NCI-H345 treated with DMSO at 0.1 percent for 48 hours (cell line): ENCODE results near the gene GINS1.
A peak's percentile ranks its signal among the peaks of the same experiment; 100 is the strongest.

Source experiments
- DNase-seq: peaks from one replicate; lab custom pipeline; 2025; ENCODE audit not compliant: unreplicated experiment; lab: John Stamatoyannopoulos, UW

GINS1 gene

DNA sequence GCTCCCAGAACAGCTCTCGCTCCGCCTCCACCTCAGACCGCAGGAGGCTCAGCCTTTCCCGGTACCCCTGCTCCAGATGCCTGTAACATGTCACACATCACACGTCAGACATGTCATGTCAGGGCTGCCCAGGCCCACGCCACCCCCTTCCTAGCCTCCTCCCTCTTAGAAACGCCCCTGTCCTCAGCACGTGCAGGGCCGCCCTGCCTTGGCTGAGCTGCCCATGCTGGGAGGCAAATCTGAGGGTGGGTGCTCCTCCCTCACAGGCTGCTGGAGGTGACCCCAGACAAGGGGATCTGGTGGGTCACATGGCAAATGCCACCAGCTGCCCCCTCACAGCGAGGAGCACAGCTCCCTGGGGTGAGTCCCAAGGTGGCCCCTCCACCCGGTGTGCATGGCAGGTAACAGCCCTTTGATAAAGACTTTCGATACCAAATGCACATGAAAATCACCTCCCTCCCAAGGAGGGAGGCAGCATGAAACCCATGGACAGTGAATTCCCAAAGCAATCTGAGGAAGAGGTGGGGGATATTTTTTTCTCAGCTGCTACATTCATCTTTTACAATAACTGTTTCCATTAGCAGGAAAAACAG lies 84.1 kb downstream of the GINS1 start:
- DNase-seq, result no peak

DNA sequence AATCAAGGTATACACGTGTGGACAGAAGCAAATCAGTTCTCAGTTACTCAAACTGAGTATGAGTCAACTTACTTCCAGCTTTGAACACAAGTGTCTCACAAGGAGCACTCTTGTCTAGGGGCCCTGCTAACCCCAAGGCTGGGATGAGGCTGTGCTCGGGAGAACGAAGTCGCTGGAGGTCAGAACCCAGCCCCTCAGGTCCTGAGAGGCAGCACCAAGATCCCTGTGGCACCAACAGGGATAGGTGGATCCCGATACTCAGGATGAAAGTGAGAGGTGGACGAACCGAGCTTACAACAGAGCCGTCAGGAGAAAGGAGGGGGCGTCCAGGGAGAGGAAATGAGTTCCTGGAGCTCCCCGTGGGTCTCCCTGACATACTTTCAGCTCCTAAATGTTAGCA lies 85.7 kb downstream of the GINS1 start:
- no peak for DNase-seq

DNA sequence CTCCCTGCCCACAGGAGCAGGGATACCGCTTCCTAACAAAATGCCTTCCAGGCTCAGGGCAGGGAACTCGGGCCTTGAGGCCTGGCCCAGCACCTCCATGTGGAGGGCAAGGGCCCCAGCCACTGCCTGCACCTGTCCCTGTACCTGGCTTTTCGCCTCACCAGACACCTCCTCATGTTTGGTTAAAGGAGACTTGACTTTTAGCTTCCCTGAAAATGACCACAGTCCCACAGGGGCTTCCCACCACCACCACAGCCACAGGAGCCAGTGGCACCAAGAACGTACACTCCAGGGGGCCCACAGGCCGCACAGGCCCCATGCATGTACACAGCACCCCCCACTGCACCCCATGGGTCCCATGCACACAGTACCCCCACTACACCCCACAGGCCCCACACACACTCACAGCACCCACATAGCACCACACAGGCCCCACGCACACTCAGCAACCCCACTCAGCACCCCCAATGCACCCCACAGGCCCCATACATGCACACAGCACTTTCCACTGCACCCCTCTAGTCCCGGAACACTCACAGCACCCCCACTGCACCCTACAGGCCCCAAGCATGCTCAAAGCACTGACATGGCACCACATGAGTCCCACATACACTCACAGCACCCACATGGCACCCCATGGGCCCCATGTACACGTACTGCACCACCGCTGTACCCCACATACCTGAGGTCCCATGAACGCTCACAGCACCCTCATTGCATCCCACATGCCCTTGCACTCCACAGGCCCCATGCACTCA lies 86.5 kb downstream of the GINS1 start:
- no peak for DNase-seq

DNA sequence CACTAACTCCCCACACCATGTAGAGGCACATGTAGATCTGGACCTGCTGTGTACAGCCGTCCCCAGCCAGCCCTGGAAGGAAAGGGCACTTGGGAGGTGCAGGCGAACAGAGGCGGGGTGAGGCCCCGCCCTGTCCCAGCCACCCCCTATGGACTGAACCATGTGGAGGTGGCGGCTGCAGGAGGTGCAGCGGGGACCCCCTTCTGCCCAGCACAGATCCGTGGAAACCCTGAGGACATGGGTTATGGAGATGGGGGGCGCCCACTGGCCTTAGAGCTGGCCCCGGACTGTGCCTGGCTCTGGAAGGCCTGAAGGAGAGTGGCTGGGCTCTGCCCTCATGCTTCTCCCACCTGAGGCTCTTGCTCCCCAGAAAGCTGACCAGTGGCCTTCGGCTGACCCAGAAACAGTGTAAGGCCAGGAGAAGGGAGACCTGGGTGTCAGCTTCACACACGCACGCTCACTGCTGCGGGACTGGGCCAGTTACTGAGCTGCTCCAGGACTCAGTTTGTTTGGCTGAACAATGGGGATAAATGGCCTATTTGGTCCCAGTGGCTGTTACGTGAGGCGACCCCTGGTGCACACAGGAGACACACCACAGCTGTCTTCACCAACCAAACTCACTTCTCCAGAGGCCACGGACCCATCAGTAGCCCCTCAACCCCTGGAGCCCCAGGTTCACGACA lies 87.2 kb downstream of the GINS1 start:
- DNase-seq, result no peak

DNA sequence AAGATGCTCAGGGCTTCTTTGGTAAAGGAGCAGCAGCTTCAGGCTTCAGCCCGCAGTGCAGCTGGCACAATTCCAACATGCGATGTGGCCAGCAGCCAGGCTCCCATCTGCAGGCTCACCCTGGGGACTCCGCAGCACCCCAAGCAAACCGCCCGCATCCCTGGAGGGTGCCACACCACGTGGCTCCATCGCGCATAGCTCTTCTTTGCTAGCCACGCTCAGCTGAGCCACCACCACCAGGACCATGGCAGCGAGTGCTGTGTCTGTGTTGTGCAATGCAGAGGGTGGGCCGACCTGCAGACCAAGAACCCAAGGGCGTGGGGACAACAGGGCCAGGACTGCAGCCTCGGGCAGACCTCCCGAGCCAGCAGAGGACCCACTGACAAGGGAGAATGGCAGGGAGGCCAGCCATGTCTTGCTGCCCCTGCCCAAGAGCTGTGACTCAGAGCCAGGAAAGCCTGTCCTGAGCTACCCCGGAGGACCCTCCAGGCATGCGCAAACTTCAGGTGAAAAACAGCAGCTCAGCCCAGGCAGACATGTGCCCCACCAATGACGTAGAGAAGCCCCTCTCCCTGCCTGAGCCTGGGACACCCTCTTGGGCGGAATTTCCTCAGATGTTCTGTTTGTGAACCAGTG lies 87.8 kb downstream of the GINS1 start:
- DNase-seq, result peak; percentile 40

DNA sequence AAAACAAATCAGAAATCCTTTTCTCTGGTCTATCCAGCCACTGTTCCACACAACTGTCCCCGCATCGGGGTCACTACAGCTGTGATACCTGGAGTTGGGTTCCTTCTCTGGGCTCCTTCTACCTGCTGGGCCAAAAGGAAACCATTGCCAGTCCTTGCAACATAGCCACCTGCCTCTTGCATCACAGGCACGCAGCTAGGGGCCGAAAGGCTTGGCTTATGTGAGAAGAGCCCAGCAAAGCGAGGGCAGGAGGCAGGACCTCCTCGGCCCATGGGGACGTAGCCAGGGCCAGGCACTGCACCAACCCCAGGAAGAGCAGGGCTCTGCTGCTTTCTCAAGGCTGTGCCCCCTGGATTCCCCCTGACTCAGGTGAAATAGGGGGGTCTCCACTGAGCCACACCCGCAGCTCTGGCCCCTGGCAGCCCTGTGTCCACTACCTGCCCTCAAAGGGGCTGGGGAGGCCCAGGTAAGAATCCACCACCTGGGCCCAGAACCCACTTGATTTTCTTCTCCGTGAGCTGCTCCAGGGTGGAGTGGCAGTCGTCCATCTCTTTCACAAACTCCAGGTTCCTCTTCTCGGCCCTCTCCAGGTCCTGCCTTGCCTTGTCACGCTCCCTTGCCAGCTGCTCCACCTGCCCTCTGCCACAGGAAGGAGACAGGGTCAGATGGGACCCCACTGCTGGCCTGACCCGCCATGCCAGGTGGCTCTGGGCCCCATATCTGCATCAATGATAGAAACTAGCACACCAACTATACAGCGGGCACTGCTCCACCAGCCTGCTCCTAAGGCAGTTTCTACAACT lies 88.9 kb downstream of the GINS1 start:
- DNase-seq, result no peak

DNA sequence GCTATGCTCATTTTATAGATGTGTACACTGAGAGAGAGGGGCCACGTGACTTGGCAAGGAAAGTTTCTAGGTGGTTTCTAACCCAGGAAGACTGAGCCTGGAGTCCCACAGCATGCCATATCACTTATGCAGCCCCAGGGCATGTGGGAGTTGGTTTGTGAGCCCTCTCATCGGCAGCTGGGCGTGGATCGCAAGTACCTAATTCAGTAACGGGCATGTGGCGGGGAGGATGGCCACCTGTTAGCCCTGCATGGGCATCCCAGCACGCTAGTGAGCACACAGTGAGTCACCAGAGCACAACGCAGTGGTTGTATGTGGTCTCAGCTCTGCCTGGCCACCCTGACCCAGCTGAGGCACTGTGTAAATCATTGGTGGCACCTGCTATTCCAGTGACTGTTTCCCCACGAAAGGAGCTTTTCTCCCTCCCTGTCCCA lies 89.5 kb downstream of the GINS1 start:
- DNase-seq, result no peak

DNA sequence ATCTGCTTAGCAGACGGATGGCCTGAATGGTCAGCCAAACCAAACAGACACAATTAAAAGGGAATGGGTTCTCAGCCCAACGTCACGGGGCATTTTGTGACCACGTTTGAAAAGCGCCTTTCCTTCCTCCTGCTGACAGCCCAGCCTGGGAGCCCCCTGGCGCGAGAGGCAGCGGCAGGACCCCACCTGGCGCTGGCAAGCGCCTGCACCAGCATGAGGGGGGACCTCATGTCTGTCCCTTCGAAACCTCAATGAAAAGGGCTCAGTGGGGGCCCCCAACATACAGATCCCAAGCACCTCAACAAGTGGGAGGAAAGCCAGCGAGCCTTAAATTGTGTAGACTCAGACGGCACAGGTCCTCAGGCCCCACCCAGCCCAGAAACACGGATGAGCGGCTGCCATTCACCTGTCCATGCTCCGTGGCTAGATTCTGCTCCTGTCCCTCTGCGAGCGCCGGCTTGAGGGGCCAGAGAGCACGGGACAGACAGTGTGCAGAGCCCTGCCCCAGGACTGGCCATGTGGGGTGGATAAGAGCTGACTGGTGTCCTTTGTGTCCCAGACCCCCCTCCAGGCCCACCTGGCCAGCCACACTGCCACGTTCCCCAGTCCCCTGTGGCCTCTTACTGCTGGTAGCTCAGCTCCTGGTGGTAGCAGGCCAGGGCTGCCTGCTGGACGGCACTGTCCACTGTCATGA lies 90.3 kb downstream of the GINS1 start:
- no peak for DNase-seq
